Measurements from ENCODE around the gene BPHL.

GRCh38 chr6:3109761-3110160, 8.8 kb upstream of the BPHL start:
- TF ChIP-seq ZNF302 (CRISPR knock-in tag; IDR thresholded peaks at IDR 0.05) (no peak), BCL3 (IDR thresholded peaks at IDR 0.05) (no peak), RAD21 (conservative IDR thresholded peaks at IDR 0.05 in 1 of 2, IDR thresholded peaks at IDR 0.05 in 1 of 2) (no peak), HMGXB4 (CRISPR knock-in tag; IDR thresholded peaks at IDR 0.05; ENCODE audit: borderline replicate concordance) (no peak), POLR2A (IDR thresholded peaks at IDR 0.05; ENCODE audit: low read length) (no peak)
- TF ChIP-seq, protein P1, sequence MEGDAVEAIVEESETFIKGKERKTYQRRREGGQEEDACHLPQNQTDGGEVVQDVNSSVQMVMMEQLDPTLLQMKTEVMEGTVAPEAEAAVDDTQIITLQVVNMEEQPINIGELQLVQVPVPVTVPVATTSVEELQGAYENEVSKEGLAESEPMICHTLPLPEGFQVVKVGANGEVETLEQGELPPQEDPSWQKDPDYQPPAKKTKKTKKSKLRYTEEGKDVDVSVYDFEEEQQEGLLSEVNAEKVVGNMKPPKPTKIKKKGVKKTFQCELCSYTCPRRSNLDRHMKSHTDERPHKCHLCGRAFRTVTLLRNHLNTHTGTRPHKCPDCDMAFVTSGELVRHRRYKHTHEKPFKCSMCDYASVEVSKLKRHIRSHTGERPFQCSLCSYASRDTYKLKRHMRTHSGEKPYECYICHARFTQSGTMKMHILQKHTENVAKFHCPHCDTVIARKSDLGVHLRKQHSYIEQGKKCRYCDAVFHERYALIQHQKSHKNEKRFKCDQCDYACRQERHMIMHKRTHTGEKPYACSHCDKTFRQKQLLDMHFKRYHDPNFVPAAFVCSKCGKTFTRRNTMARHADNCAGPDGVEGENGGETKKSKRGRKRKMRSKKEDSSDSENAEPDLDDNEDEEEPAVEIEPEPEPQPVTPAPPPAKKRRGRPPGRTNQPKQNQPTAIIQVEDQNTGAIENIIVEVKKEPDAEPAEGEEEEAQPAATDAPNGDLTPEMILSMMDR (IDR thresholded peaks at IDR 0.05): no peak
- TF ChIP-seq, protein P2, sequence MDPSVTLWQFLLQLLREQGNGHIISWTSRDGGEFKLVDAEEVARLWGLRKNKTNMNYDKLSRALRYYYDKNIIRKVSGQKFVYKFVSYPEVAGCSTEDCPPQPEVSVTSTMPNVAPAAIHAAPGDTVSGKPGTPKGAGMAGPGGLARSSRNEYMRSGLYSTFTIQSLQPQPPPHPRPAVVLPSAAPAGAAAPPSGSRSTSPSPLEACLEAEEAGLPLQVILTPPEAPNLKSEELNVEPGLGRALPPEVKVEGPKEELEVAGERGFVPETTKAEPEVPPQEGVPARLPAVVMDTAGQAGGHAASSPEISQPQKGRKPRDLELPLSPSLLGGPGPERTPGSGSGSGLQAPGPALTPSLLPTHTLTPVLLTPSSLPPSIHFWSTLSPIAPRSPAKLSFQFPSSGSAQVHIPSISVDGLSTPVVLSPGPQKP (IDR thresholded peaks at IDR 0.05; ENCODE audit: low read depth, low read length): no peak
- TF ChIP-seq, protein P3, sequence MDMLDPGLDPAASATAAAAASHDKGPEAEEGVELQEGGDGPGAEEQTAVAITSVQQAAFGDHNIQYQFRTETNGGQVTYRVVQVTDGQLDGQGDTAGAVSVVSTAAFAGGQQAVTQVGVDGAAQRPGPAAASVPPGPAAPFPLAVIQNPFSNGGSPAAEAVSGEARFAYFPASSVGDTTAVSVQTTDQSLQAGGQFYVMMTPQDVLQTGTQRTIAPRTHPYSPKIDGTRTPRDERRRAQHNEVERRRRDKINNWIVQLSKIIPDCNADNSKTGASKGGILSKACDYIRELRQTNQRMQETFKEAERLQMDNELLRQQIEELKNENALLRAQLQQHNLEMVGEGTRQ (IDR thresholded peaks at IDR 0.05): no peak
- TF ChIP-seq, protein P4, sequence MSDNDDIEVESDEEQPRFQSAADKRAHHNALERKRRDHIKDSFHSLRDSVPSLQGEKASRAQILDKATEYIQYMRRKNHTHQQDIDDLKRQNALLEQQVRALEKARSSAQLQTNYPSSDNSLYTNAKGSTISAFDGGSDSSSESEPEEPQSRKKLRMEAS (IDR thresholded peaks at IDR 0.05): no peak

All from A549 (cell line).